ENCODE measurements around the gene CD82. TPM values are rescaled to one million over a fixed set of nuclear protein-coding genes. Genes with fewer than 3 reads are reported as not detected.
"Not testable (repeated sequence)": the region's sequence is repeated elsewhere in the genome, so short reads cannot be mapped to it uniquely, and the experiment has no call there.

The CD82 gene
- total RNA-seq, 2 experiments from 2014 or later = 239 to 272 TPM

GRCh38 chr11:44551456-44552139 is 13.9 kb upstream of the CD82 start:
- ATAC-seq = peak; percentile 62
- no peak overlapping the region for H3K27ac Mint-ChIP-seq

GRCh38 chr11:44555031-44555800 is 10.2 kb upstream of the CD82 start:
- no peak for ATAC-seq
- peaks cover 17% of the 10 kb centered on the region for H3K4me1 Mint-ChIP-seq
- H3K27me3 Mint-ChIP-seq = no peaks in the 10 kb centered on the region
- H3K4me3 Mint-ChIP-seq = no peak overlapping the region
- POLR2A ChIA-PET = interaction anchor here (0.6 kb wide), 1 partner anchor 52 kb away, joined by 3 read pairs; no protein-coding TSS in a partner anchor
- intact Hi-C loops (cut with DNase I, micrococcal nuclease) = loop anchor here (5.0 kb wide), 3 partner anchors 157 to 337 kb away; no protein-coding TSS in a partner anchor
- H3K9me3 Mint-ChIP-seq (ENCODE audit: low read depth) = peaks cover 2% of the 10 kb centered on the region
- CTCF ChIA-PET = interaction anchor here (0.7 to 6.0 kb wide), 11 partner anchors 16 to 356 kb away, joined by 3 to 77 read pairs (median 4); no protein-coding TSS in a partner anchor
- H3K36me3 Mint-ChIP-seq (ENCODE audit: low read depth) = no peaks in the 10 kb centered on the region
- no peak for DNase-seq
- H3K27ac Mint-ChIP-seq = no peak overlapping the region

More at GRCh38 chr11:44551456-44552139, 13.9 kb upstream of the CD82 start:
- Mint-ChIP-seq H3K36me3 (ENCODE audit: low read depth) (no peaks in the 10 kb centered on the region), H3K4me3 (no peak overlapping the region), H3K4me1 (no peaks in the 10 kb centered on the region), H3K27me3 (no peaks in the 10 kb centered on the region), H3K9me3 (ENCODE audit: low read depth) (peaks cover 2% of the 10 kb centered on the region)
- intact Hi-C loops (cut with DNase I, micrococcal nuclease) = no loop called here
- CTCF ChIA-PET = interaction anchor here (1.9 to 3.1 kb wide), 2 partner anchors 12 to 66 kb away, joined by 4 to 12 read pairs; no protein-coding TSS in a partner anchor
- DNase-seq = no peak
- POLR2A ChIA-PET = no interaction called here

GRCh38 chr11:44556735-44557409 is 8.6 kb upstream of the CD82 start:
- CTCF ChIA-PET = interaction anchor here (0.6 to 6.0 kb wide), 27 partner anchors 8 to 946 kb away, joined by 3 to 77 read pairs (median 5); partner anchors contain the start of gene CD82
- Mint-ChIP-seq H3K4me1 (peaks cover 27% of the 10 kb centered on the region), H3K9me3 (ENCODE audit: low read depth) (no peaks in the 10 kb centered on the region), H3K27ac (peak overlapping the region; percentile 35), H3K27me3 (no peaks in the 10 kb centered on the region), H3K4me3 (no peak overlapping the region), H3K36me3 (ENCODE audit: low read depth) (no peaks in the 10 kb centered on the region)
- intact Hi-C loops (cut with DNase I, micrococcal nuclease) = loop anchor here (1.0 to 5.0 kb wide), 8 partner anchors 60 to 354 kb away; no protein-coding TSS in a partner anchor
- DNase-seq = peak; percentile 84
- peak; percentile 76 for ATAC-seq
- POLR2A ChIA-PET = interaction anchor here (0.6 kb wide), 1 partner anchor 12 kb away, joined by 3 read pairs; no protein-coding TSS in a partner anchor

GRCh38 chr11:44557464-44557863 is 8.0 kb upstream of the CD82 start:
- no peaks in the 10 kb centered on the region for H3K9me3 Mint-ChIP-seq (ENCODE audit: low read depth)

GRCh38 chr11:44559207-44559939 is 6.1 kb upstream of the CD82 start:
- Mint-ChIP-seq H3K4me1 (peaks cover 34% of the 10 kb centered on the region), H3K4me3 (no peak overlapping the region), H3K27ac (peak overlapping the region; percentile 74), H3K9me3 (ENCODE audit: low read depth) (no peaks in the 10 kb centered on the region), H3K27me3 (no peaks in the 10 kb centered on the region), H3K36me3 (ENCODE audit: low read depth) (no peaks in the 10 kb centered on the region)
- DNase-seq (peak; percentile 51), ATAC-seq (peak; percentile 72)
- CTCF ChIA-PET = interaction anchor here (0.7 to 6.0 kb wide), 19 partner anchors 13 to 464 kb away, joined by 3 to 71 read pairs (median 3); partner anchors contain the start of gene EXT2
- POLR2A ChIA-PET = interaction anchor here (0.6 to 0.8 kb wide), 2 partner anchors 58 to 102 kb away, joined by 3 read pairs; no protein-coding TSS in a partner anchor
- intact Hi-C loops (cut with DNase I, micrococcal nuclease) = loop anchor here (1.0 to 5.0 kb wide), 4 partner anchors 153 to 352 kb away; no protein-coding TSS in a partner anchor

More at GRCh38 chr11:44557464-44557863, 8.0 kb upstream of the CD82 start:
- Mint-ChIP-seq H3K27me3 (no peaks in the 10 kb centered on the region), H3K4me1 (peaks cover 27% of the 10 kb centered on the region), H3K27ac (no peak overlapping the region), H3K4me3 (no peak overlapping the region), H3K36me3 (ENCODE audit: low read depth) (no peaks in the 10 kb centered on the region)
- POLR2A ChIA-PET = interaction anchor here (0.6 kb wide), 1 partner anchor 12 kb away, joined by 3 read pairs; no protein-coding TSS in a partner anchor
- ATAC-seq (no peak), DNase-seq (no peak)
- intact Hi-C loops (cut with DNase I, micrococcal nuclease) = loop anchor here (1.0 to 5.0 kb wide), 5 partner anchors 60 to 335 kb away; no protein-coding TSS in a partner anchor
- CTCF ChIA-PET = interaction anchor here (0.6 to 6.0 kb wide), 25 partner anchors 8 to 945 kb away, joined by 3 to 77 read pairs (median 6); partner anchors contain the start of gene CD82

GRCh38 chr11:44559940-44560300 is 5.5 kb upstream of the CD82 start:
- ATAC-seq; DNase-seq; H3K27me3 Mint-ChIP-seq; H3K9me3 Mint-ChIP-seq (ENCODE audit: low read depth); H3K4me3 Mint-ChIP-seq; H3K36me3 Mint-ChIP-seq (ENCODE audit: low read depth): not testable (repeated sequence)
- ChIA-PET POLR2A (interaction anchor here (0.8 kb wide), 1 partner anchor 57 kb away, joined by 3 read pairs; no protein-coding TSS in a partner anchor), CTCF (interaction anchor here (0.8 to 6.0 kb wide), 12 partner anchors 14 to 492 kb away, joined by 3 to 71 read pairs (median 4); no protein-coding TSS in a partner anchor)
- peak overlapping the region; percentile 74 for H3K27ac Mint-ChIP-seq
- H3K4me1 Mint-ChIP-seq = peaks cover 39% of the 10 kb centered on the region
- intact Hi-C loops (cut with DNase I, micrococcal nuclease) = loop anchor here (1.0 to 10.0 kb wide), 8 partner anchors 152 to 1355 kb away; partner anchors contain the start of genes HSD17B12 (in 1 of the 2), PEX16 (in 1 of the 2) and TSPAN18 (in 1 of the 2)

- intact Hi-C loops (cut with DNase I, micrococcal nuclease) = loop anchor here (10.0 kb wide), 4 partner anchors 163 to 1353 kb away; partner anchors contain the start of genes HSD17B12 (in 1 of the 2), PEX16 (in 1 of the 2) and TSPAN18 (in 1 of the 2)
- H3K36me3 Mint-ChIP-seq (ENCODE audit: low read depth) = no peaks in the 10 kb centered on the region
- H3K4me3 Mint-ChIP-seq = no peak overlapping the region
- H3K27ac Mint-ChIP-seq = no peak overlapping the region
- ChIA-PET POLR2A (interaction anchor here (0.7 kb wide), 1 partner anchor 190 kb away, joined by 3 read pairs; no protein-coding TSS in a partner anchor), CTCF (interaction anchor here (0.9 to 3.3 kb wide), 3 partner anchors 48 to 57 kb away, joined by 3 to 36 read pairs (median 8); no protein-coding TSS in a partner anchor)
- no peaks in the 10 kb centered on the region for H3K9me3 Mint-ChIP-seq (ENCODE audit: low read depth)
- no peaks in the 10 kb centered on the region for H3K27me3 Mint-ChIP-seq
- no peak for ATAC-seq
- DNase-seq = no peak
- peaks cover 39% of the 10 kb centered on the region for H3K4me1 Mint-ChIP-seq
Measured at GRCh38 chr11:44561275-44561805, 4.1 kb upstream of the CD82 start.

GRCh38 chr11:44561964-44562734 is 3.3 kb upstream of the CD82 start:
- Mint-ChIP-seq H3K4me3 (no peak overlapping the region), H3K9me3 (ENCODE audit: low read depth) (no peaks in the 10 kb centered on the region), H3K27ac (no peak overlapping the region), H3K4me1 (peaks cover 40% of the 10 kb centered on the region), H3K27me3 (no peaks in the 10 kb centered on the region), H3K36me3 (ENCODE audit: low read depth) (peaks cover 8% of the 10 kb centered on the region)
- intact Hi-C loops (cut with DNase I, micrococcal nuclease) = loop anchor here (10.0 kb wide), 4 partner anchors 163 to 1353 kb away; partner anchors contain the start of genes HSD17B12 (in 1 of the 2), PEX16 (in 1 of the 2) and TSPAN18 (in 1 of the 2)
- ChIA-PET CTCF (interaction anchor here (0.9 to 1.5 kb wide), 3 partner anchors 48 to 349 kb away, joined by 3 to 8 read pairs (median 7); no protein-coding TSS in a partner anchor), POLR2A (no interaction called here)
- DNase-seq = no peak
- ATAC-seq = no peak

- intact Hi-C loops (cut with DNase I, micrococcal nuclease) = loop anchor here (10.0 kb wide), 4 partner anchors 162 to 1352 kb away; partner anchors contain the start of genes HSD17B12 (in 1 of the 2), PEX16 (in 1 of the 2) and TSPAN18 (in 1 of the 2)
- DNase-seq = no peak
- H3K4me1 Mint-ChIP-seq = peaks cover 46% of the 10 kb centered on the region
- no peak overlapping the region for H3K27ac Mint-ChIP-seq
- no peaks in the 10 kb centered on the region for H3K9me3 Mint-ChIP-seq (ENCODE audit: low read depth)
- no peaks in the 10 kb centered on the region for H3K27me3 Mint-ChIP-seq
- peaks cover 16% of the 10 kb centered on the region for H3K36me3 Mint-ChIP-seq (ENCODE audit: low read depth)
- no peak for ATAC-seq
- ChIA-PET CTCF (interaction anchor here (0.7 to 1.5 kb wide), 6 partner anchors 11 to 673 kb away, joined by 3 to 8 read pairs (median 6); no protein-coding TSS in a partner anchor), POLR2A (no interaction called here)
- no peak overlapping the region for H3K4me3 Mint-ChIP-seq
Measured at GRCh38 chr11:44562845-44563460, 2.5 kb upstream of the CD82 start.

All from activated CD4-positive, alpha-beta T cell treated with anti-CD3 and anti-CD28 coated beads for 36 hours (primary cell).